GM12891 (cell line): ENCODE data around the gene MARCHF9.

ENCODE experiments used
- POLR2A ChIP-seq: IDR thresholded peaks from 2 replicates; pipeline ENCODE4 v1.6.1; 2011; ENCODE audit warnings: low read depth, low read length, control low read depth
- POLR2AphosphoS5 ChIP-seq: IDR thresholded peaks from 2 replicates; pipeline ENCODE4 v1.6.1; 2011; ENCODE audit warnings: low read depth, low read length, control low read depth
- SPI1 ChIP-seq: IDR thresholded peaks from 2 replicates; pipeline ENCODE4 v1.6.1; 2011; ENCODE audit warnings: low read depth, low read length, control low read depth
- TAF1 ChIP-seq: IDR thresholded peaks from 2 replicates; pipeline ENCODE4 v1.6.1; 2011; ENCODE audit warnings: low read depth, low read length, control low read depth

GRCh38 chr12:57723630-57723962 lies 31.3 kb upstream of the MARCHF9 start:
- TF ChIP-seq POLR2A (no peak), POLR2AphosphoS5 (no peak), SPI1 (no peak), TAF1 (no peak)
